Vagina (tissue), 2 donors: Measurements from ENCODE around the gene SLAIN1. TPM values are rescaled to one million over a fixed set of nuclear protein-coding genes. Genes with fewer than 3 reads are reported as not detected.

Source experiments
- DNase-seq, 2 donors: peaks; one replicate each; pipeline ENCODE4 v3.0.0-alpha.2; 2017; ENCODE audit errors: extremely low spot score in 2 of 2
- H3K27ac ChIP-seq: fragments of 200-600 bp; sonication (generic); one replicate; pipeline ENCODE4 v1.5.1; 2019
- H3K27me3 ChIP-seq: fragments of 200-600 bp; sonication (generic); one replicate; pipeline ENCODE4 v1.5.1; 2019
- H3K36me3 ChIP-seq, 2 donors: fragments of 200-600 bp; sonication (generic); one replicate each; pipeline ENCODE4 v1.5.1; 2017 to 2019
- H3K4me1 ChIP-seq: fragments of 200-600 bp; sonication (generic); one replicate; pipeline ENCODE4 v1.5.1; 2019
- H3K4me3 ChIP-seq, 2 donors: fragments of 200-600 bp; sonication (generic); 1 replicate in 1 of 2; 2 replicates in 1 of 2; pipeline ENCODE4 v1.5.1; 2016 to 2019
- H3K9me3 ChIP-seq: fragments of 200-600 bp; sonication (generic); one replicate; pipeline ENCODE4 v1.5.1; 2019
- POLR2A ChIP-seq, 2 donors: fragments of 450-650 bp; IDR thresholded peaks; one replicate each; pipeline ENCODE4 v1.6.1; 2017; ENCODE audit warnings: antibody characterized with exemption in 2 of 2, mild to moderate bottlenecking in 2 of 2, moderate library complexity in 2 of 2
- POLR2AphosphoS5 ChIP-seq, 2 donors: sonication (generic); formaldehyde crosslinking; IDR thresholded peaks; one replicate each; pipeline ENCODE4 v1.9.0; 2017; ENCODE audit warnings: antibody characterized with exemption in 2 of 2, mild to moderate bottlenecking in 2 of 2, low read depth in 1 of 2; ENCODE audit not compliant: insufficient read depth in 1 of 2
- intact Hi-C: fragments of 100-400 bp; cut with DNase I; formaldehyde crosslinking; loops from one replicate; pipeline ENCODE4 v1.15.1; 2023
- total RNA-seq: library from RNA; depleted of rRNA; stranded (reverse); fragments of >200 nt; gene quantifications from one replicate; pipeline ENCODE4 v1.2.3, GENCODE V29; 2016
- TF ChIP-seq, protein P1 (sequence below), 3 experiments: fragments of 450-650 bp in 2 of 3; fragments of 200-600 bp in 1 of 3; sonication (generic) in 1 of 3; IDR thresholded peaks; one replicate each; pipeline ENCODE4 v1.5.1; 2017 to 2019; ENCODE audit warnings: antibody characterized with exemption in 3 of 3, mild to moderate bottlenecking in 2 of 3, moderate library complexity in 2 of 3

Gene SLAIN1
- total RNA-seq, 1 donor from 2014 or later: 2.2 TPM

DNA sequence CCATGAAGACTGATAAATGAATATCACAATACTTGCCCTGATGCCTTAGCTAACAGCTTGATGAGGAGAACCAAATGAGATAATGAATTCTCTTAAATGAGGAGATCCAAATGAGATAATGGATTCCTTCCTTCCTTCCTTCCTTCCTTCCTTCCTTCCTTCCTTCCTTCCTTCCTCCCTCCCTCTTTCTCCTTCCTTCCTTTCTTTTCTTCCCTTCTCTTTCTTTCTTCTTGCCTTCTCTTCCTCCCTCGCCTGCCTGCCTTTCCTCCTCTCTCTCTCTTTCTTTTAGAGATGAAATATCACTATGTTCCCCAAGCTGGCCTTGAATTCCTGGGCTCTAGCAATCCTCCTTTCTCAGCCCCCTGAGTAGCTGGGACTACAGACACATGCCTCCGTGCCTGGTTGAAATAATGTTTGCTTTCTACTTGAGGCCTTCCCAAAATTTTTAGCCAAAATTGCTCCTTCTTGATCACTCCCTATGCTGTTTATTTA is 4.0 kb upstream of the SLAIN1 start:
- Histone ChIP-seq H3K4me1 (peaks cover 9% of the 10 kb centered on the region), H3K36me3 (no peaks in the 10 kb centered on the region), H3K9me3 (no peaks in the 10 kb centered on the region), H3K27ac (no peak overlapping the region), H3K4me3 (no peak overlapping the region), H3K27me3 (no peaks in the 10 kb centered on the region)
- no peak for DNase-seq
- no peak for TF ChIP-seq POLR2AphosphoS5 (IDR thresholded peaks at IDR 0.05; ENCODE audit: insufficient read depth in 1 of 2, low read depth in 1 of 2)
- TF ChIP-seq, protein P1, sequence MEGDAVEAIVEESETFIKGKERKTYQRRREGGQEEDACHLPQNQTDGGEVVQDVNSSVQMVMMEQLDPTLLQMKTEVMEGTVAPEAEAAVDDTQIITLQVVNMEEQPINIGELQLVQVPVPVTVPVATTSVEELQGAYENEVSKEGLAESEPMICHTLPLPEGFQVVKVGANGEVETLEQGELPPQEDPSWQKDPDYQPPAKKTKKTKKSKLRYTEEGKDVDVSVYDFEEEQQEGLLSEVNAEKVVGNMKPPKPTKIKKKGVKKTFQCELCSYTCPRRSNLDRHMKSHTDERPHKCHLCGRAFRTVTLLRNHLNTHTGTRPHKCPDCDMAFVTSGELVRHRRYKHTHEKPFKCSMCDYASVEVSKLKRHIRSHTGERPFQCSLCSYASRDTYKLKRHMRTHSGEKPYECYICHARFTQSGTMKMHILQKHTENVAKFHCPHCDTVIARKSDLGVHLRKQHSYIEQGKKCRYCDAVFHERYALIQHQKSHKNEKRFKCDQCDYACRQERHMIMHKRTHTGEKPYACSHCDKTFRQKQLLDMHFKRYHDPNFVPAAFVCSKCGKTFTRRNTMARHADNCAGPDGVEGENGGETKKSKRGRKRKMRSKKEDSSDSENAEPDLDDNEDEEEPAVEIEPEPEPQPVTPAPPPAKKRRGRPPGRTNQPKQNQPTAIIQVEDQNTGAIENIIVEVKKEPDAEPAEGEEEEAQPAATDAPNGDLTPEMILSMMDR (IDR thresholded peaks at IDR 0.05): no peak
- no peak for TF ChIP-seq POLR2A (IDR thresholded peaks at IDR 0.05)
- intact Hi-C loops: no loop called here

DNA sequence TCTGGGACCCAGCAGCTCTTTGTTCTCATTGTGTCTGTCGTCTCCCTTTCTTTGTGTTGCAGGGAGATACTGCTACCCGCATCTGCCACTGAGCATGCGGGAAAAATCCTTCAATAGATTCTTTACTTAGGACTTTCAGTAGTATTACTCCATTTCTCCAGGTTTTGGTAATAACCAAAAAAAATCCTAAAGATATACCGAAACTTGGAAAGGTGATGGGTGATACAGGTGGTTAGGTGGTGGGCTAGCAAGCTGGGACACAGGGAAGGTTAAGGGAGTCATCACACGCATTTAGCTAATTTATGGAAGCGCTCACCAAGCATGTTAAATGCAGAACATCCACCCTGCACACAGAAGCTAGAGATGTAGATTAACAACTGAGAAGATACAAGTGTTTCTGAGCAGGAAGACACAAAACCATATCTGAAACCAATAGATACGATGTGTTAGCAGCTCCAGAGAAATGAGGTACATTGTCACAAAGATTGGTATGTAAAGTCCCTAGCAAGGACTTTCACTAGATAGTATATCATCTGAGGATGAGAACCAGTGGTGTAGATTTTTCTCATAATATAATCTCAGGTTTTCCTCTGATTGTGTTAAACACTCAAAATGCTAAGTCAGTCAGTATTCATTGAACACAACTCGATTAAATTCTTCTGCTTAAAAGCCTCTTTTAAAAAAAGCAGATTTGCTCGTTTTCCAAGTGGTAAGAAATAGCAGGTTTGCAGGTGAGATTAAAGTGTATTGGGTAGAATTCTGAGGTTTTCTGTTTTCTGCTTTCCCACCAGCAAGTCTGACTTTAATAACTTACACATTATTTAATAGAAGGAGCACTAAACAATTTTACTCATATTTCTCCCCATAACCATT is 1.2 kb upstream of the SLAIN1 start:
- H3K27ac ChIP-seq: no peak overlapping the region

DNA sequence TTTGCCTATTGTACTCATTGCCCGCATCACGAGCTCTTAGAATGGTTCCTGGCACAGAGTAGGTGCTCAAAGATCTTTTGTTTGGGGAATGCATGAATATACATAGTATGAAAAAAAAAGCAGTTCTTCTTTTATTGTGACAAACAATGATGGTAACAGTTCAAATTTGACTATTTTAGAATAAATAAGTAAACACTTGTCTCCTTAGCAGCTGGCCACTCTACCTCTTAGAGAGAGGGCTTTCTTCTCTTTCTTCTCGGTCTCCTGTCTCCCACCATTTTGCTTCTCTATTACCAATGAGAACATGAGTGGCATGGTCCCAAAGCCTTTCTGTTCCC is 639 bp upstream of the SLAIN1 start:
- peak overlapping the region; percentile 60 to 80 for H3K4me3 ChIP-seq
- TF ChIP-seq, protein P1 (IDR thresholded peaks at IDR 0.05): no peak
- TF ChIP-seq POLR2AphosphoS5 (IDR thresholded peaks at IDR 0.05; ENCODE audit: insufficient read depth in 1 of 2, low read depth in 1 of 2) (no peak), POLR2A (IDR thresholded peaks at IDR 0.05) (no peak)
- no peaks in the 10 kb centered on the region for H3K36me3 ChIP-seq
- intact Hi-C loops: no loop called here
- H3K27ac ChIP-seq: peak overlapping the region; percentile 63
- no peak for DNase-seq
- H3K4me1 ChIP-seq: peaks cover 9% of the 10 kb centered on the region
- H3K9me3 ChIP-seq: no peaks in the 10 kb centered on the region
- H3K27me3 ChIP-seq: no peaks in the 10 kb centered on the region

More for the DNA sequence above, 1.2 kb upstream of the SLAIN1 start:
- DNase-seq: no peak
- intact Hi-C loops: no loop called here
- Histone ChIP-seq H3K27me3 (no peaks in the 10 kb centered on the region), H3K4me1 (peaks cover 9% of the 10 kb centered on the region), H3K9me3 (no peaks in the 10 kb centered on the region), H3K36me3 (no peaks in the 10 kb centered on the region), H3K4me3 (peak overlapping the region in 1 of 2 donors; percentile 60)
- TF ChIP-seq, protein P1 (IDR thresholded peaks at IDR 0.05): no peak

DNA sequence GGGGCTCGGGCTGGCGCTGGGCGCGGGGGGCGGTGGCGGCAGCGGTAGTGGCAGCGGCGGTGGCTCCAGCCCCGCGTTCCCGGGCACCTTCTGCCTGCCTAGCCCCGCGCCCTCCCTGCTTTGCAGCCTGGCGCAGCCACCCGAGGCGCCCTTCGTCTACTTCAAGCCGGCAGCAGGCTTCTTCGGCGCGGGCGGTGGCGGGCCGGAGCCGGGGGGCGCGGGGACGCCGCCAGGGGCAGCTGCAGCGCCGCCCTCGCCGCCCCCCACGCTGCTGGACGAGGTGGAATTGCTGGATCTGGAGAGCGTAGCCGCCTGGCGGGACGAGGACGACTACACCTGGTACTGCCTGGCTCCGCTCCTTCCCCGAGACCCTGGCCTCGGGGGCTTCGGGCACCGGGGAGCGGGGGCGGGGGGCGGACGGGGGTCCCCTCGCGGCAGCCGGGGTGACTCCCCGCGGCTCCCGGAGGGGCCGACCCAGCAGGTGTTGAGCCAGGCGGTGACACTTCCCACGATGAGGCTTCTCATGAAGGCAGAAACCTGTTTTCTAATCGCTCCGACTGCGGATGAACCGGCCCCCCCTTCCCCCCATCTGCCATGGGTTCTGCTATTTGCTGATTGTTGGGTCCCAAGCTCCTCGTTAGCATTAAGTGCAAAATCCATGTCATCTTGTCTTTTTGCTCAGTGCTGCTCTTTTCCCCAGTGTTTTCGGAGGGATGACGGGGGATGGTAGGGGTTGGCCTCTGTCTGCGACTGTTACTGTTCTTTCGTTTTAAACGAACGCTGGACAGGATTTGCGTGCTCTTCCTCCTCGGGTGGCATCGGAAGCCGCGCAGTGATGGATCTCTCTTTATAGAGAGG is 943 bp downstream of the SLAIN1 start:
- DNase-seq: no peak
- no peak overlapping the region for H3K27ac ChIP-seq
- intact Hi-C loops: no loop called here

More for the DNA sequence above, 943 bp downstream of the SLAIN1 start:
- Histone ChIP-seq H3K27me3 (no peaks in the 10 kb centered on the region), H3K4me3 (peak overlapping the region; percentile 60 to 80), H3K4me1 (peaks cover 9% of the 10 kb centered on the region), H3K9me3 (no peaks in the 10 kb centered on the region), H3K36me3 (no peaks in the 10 kb centered on the region)
- TF ChIP-seq POLR2A (IDR thresholded peaks at IDR 0.05) (no peak), POLR2AphosphoS5 (IDR thresholded peaks at IDR 0.05; ENCODE audit: insufficient read depth in 1 of 2, low read depth in 1 of 2) (no peak)
- TF ChIP-seq, protein P1 (IDR thresholded peaks at IDR 0.05): no peak
